ENCODE measurements around the gene FNDC10. TPM values are rescaled to one million over a fixed set of nuclear protein-coding genes. Genes with fewer than 3 reads are reported as not detected.

The FNDC10 gene
- total RNA-seq, 1 donor from 2014 or later = 2.5 TPM

- peak overlapping the region; percentile 31 for H3K4me3 Mint-ChIP-seq
- no peaks in the 10 kb centered on the region for H3F3A ChIP-seq (ENCODE audit: low read depth)
- H3K9ac ChIP-seq = no peak overlapping the region
- H3K27ac Mint-ChIP-seq = peak overlapping the region; percentile 94
- peaks cover 1% of the 10 kb centered on the region for H3K36me3 Mint-ChIP-seq
- no peaks in the 10 kb centered on the region for H3K9me3 ChIP-seq (ENCODE audit: low read depth)
- peaks cover 25% of the 10 kb centered on the region for H4K20me1 ChIP-seq (ENCODE audit: low read depth)
- H3K27me3 ChIP-seq = no peaks in the 10 kb centered on the region
- peaks cover 8% of the 10 kb centered on the region for H3K4me1 Mint-ChIP-seq
- H2AFZ ChIP-seq (replicated peaks) = no peak overlapping the region
- H3K4me3 ChIP-seq = no peak overlapping the region
- H3K4me2 ChIP-seq = no peak overlapping the region
- H3K9me3 Mint-ChIP-seq = no peaks in the 10 kb centered on the region
- no peaks in the 10 kb centered on the region for H3K79me2 ChIP-seq (ENCODE audit: low read depth)
- H3K27ac ChIP-seq = no peak overlapping the region
- DNase-seq (ENCODE audit: low spot score) = no peak
- no peaks in the 10 kb centered on the region for H3K27me3 Mint-ChIP-seq (ENCODE audit: insufficient read depth, low read depth)
- TF ChIP-seq EZH2phosphoT487 (IDR thresholded peaks at IDR 0.05) (no peak), CTCF (IDR thresholded peaks at IDR 0.05) (no peak), EZH2 (IDR thresholded peaks at IDR 0.05) (no peak)
- H3K36me3 ChIP-seq = no peaks in the 10 kb centered on the region
- H3K4me1 ChIP-seq = no peaks in the 10 kb centered on the region
These were observed 22.8 kb upstream of the FNDC10 start for GRCh38 chr1:1622788-1623094.

DNA sequence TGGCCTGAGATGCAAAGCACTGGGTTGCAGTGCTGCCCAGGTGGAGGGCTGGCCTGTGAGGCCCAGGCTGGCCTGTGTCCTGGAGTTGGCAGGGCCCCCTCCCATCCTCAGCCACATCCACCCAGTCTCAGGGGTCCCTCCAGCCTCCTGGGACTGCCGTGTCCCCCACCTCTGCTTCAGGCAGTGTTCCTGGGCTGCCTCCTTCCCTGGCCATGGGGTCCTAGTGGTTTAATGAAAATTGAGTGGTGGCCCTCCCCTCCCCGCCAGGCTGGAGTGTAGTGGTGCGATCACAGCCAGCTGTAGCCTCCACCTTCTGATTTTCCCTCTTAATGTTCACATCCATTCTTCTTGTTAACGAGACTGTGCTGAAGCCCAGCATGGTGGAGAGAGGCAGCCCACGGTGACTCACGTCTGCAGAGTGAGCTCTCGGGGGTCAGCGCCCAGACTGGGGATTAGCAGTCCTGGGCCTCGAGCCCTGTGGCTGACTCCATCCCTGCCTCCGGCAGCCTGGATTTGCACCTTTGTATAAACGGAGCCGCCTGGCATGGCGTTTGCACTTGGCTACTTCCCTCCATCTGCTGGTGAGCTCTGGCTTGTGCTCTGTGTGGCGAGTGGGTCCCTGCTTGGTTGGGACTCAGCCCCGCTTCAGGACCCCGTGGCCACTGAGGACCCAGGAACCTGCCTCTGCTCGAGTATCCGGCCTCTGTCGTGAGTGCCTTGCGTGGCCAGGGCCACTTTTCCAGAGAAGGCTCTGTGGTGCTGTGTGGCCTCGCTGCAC, 22.3 kb upstream of the FNDC10 start:
- H3F3A ChIP-seq (ENCODE audit: low read depth) = no peaks in the 10 kb centered on the region
- Mint-ChIP-seq H3K4me3 (no peak overlapping the region), H3K36me3 (peaks cover 3% of the 10 kb centered on the region), H3K27me3 (ENCODE audit: insufficient read depth, low read depth) (no peaks in the 10 kb centered on the region), H3K27ac (peak overlapping the region; percentile 94), H3K9me3 (no peaks in the 10 kb centered on the region), H3K4me1 (peaks cover 13% of the 10 kb centered on the region)
- peaks cover under 1% of the 10 kb centered on the region for H3K79me2 ChIP-seq (ENCODE audit: low read depth)
- no peaks in the 10 kb centered on the region for H3K36me3 ChIP-seq
- H3K27me3 ChIP-seq = no peaks in the 10 kb centered on the region
- no peak overlapping the region for H3K4me3 ChIP-seq
- DNase-seq (ENCODE audit: low spot score) = no peak
- TF ChIP-seq EZH2phosphoT487 (IDR thresholded peaks at IDR 0.05) (no peak), CTCF (IDR thresholded peaks at IDR 0.05) (no peak), EZH2 (IDR thresholded peaks at IDR 0.05) (no peak)
- H4K20me1 ChIP-seq (ENCODE audit: low read depth) = peaks cover 30% of the 10 kb centered on the region
- H3K9ac ChIP-seq = no peak overlapping the region
- H3K4me1 ChIP-seq = no peaks in the 10 kb centered on the region
- H2AFZ ChIP-seq (replicated peaks) = no peak overlapping the region
- no peak overlapping the region for H3K4me2 ChIP-seq
- H3K9me3 ChIP-seq (ENCODE audit: low read depth) = no peaks in the 10 kb centered on the region
- peak overlapping the region; percentile 49 for H3K27ac ChIP-seq

DNA sequence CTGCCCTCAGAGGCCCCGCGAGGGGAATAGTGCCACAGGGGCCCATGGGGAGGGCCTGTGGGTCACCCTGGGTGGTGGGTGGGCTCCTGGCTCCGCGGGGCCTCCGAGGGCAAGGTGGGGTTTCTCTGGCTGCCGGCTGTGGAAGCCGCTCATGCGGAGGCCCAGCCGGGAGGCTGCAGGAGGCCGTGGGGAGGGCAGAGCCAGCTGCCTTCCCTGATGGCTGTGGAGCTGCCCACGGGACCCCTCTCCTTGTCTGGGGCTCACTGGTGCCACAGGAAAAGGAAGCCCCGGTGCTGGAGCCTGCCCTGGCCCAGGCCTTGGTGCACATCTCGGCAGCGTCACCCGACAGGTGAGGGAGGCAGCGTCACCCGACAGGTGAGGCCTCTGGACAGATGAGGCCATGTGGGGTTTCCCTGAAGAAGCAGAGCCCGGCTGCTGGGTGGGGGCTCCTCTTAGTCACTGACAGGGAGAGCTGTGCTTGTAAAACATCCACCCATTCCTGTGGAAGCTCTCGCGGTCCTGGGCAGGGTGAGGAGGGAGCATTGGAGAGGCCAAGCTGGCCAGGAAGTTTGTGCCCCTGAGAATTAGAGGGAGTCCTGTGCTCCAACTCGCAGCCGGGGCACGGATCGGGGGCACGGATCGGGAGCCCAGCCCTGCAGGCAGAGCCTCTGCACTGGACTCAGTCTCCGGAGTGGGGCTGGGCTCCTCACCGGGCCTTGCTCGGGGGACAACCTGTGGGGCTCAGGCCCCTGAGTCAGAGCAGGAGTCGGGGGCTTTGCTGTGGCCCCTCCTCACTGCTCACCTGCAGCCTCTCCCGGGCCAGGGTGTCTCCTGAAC, 21.5 kb upstream of the FNDC10 start:
- no peaks in the 10 kb centered on the region for H3K9me3 Mint-ChIP-seq
- no peak for TF ChIP-seq EZH2 (IDR thresholded peaks at IDR 0.05)
- no peak for TF ChIP-seq EZH2phosphoT487 (IDR thresholded peaks at IDR 0.05)
- no peak for TF ChIP-seq CTCF (IDR thresholded peaks at IDR 0.05)

More for the DNA sequence above, 21.5 kb upstream of the FNDC10 start:
- Histone ChIP-seq H3K27ac (peak overlapping the region; percentile 49), H3K4me2 (no peak overlapping the region), H3K36me3 (no peaks in the 10 kb centered on the region), H3K79me2 (ENCODE audit: low read depth) (peaks cover 9% of the 10 kb centered on the region), H4K20me1 (ENCODE audit: low read depth) (peaks cover 38% of the 10 kb centered on the region), H3K4me1 (peaks cover 4% of the 10 kb centered on the region), H3F3A (ENCODE audit: low read depth) (peaks cover 3% of the 10 kb centered on the region), H3K27me3 (no peaks in the 10 kb centered on the region), H2AFZ (replicated peaks) (no peak overlapping the region), H3K9ac (no peak overlapping the region), H3K9me3 (ENCODE audit: low read depth) (no peaks in the 10 kb centered on the region), H3K4me3 (no peak overlapping the region)
- Mint-ChIP-seq H3K4me3 (no peak overlapping the region), H3K27ac (no peak overlapping the region), H3K36me3 (peaks cover 3% of the 10 kb centered on the region), H3K4me1 (peaks cover 15% of the 10 kb centered on the region), H3K27me3 (ENCODE audit: insufficient read depth, low read depth) (no peaks in the 10 kb centered on the region)
- no peak for DNase-seq (ENCODE audit: low spot score)

Data from neural progenitor cell (in vitro differentiated cells).